GM18526 (cell line): ENCODE results near the gene KIF1A.

Experiments
- POLR2A ChIP-seq: IDR thresholded peaks from 3 replicates; pipeline ENCODE4 v1.6.1; 2011; ENCODE audit not compliant: insufficient read length; ENCODE audit errors: extremely low read depth

KIF1A gene

DNA sequence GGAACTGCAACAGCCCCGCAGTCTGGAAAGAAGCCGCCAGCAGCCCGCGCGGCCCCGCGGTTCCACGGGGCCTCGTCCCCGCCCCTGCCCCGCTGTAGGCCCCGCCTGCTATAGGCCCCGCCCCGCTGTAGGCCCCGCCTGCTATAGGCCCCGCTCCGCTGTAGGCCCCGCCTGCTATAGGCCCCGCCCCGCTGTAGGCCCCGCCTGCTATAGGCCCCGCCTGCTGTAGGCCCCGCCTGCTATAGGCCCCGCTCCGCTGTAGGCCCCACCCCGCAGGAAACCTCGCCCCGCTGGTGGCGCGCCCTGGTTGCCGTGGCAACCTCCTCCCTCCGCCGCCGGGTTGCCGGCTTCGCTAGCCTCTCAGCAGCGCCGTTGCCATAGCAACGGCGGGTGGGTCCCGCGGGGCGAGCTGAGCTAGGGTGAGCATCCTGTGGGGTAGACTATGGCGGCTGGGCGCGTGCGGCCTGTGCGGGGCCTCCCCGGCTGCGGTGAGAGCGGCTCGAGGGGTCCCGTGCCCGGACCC, 12.2 kb upstream of the KIF1A start:
- no peak for TF ChIP-seq POLR2A

DNA sequence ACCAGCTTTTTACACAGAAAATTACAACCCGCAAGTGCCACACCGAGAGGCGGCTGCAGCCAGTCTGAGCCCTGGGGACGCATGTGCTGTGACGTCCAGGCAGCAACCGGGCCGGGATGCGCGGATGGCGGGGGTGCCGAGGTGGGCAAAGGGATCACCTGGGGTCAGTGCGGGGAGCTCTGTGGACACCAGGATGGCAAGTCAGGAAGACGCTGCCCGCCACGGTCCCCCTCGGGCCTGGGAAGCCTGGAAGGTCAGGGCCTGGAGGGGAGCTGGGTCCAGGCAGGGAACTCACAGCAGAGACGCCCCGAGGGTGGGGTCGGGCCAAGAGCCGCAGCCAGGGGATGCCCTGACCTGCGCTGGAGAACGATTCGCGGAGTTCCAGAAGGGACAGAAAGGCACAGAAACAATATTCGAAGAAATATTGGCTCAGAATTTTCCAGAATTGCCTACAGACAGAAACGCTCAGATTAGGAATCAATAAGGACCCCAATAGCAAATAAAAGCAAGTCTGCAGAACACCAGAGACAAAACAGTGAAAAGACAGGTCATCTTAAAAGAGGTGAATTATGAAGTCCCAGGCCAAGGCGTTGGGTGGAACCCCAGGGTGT, 11.7 kb upstream of the KIF1A start:
- TF ChIP-seq POLR2A: no peak

DNA sequence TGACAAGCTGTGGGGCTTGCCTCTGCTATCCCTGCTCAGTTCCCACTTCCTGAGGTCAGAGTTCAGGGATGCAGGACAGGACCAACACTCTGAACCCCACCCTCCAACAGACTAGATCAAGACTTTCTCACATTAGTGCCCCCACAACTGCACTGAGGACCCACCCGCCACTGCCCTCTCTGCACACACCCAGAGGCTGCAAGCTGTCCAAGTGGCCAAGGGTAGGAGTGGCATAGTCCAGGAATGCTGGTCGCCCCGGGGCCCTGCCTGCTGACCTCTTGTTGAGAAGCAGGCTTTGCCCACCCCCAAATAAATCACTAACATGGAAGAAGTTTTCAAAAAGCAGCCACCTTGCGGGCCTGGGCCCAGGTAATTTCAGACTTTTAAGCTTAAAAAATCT, 5.5 kb upstream of the KIF1A start:
- no peak for TF ChIP-seq POLR2A

- no peak for TF ChIP-seq POLR2A
These were observed 3.7 kb upstream of the KIF1A start for GRCh38 chr2:240823449-240824336.

DNA sequence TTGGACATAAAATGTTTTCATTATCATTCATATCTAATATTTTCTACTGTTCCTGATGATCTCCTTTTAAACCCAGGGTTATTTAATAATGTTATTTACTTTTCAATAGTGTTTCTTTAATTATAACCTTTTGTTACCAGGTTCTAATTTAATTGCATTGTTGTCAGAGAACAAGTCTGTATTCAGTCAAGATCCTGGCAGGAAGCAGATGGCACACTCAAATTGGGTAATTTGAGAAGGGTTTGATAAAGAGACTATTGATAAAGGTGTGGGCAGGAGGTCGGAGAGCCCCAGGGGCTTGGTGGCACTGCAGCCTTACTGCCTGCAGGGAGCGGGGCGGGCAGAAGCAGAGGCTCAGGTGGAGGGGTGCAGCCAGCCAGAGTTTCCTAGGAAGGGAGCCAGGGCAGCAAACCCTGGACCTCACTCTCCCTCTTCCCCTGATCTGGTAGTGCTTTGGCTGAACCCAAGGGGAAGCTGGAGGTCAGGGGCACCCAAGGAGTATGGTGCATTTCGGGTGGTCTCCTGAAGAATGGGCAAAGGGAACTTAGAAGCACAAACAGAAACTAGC, 2.3 kb upstream of the KIF1A start:
- no peak for TF ChIP-seq POLR2A

DNA sequence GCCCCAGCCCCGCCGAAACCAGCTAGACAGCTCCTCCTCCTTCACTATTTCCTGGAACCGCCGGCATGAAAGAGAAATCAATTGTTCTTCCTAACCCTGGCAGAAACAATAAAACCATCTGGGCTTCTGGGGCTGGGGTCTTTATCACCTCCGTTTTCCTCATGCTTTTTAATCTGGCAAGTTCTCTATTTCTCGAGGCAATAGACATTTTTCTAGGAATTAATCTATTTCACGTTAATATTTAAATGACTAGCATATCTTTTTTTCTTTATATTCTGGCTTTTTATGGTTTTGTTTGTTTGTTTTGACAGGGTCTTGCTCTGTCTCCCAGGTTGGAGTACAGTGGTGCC, 1.4 kb upstream of the KIF1A start:
- no peak for TF ChIP-seq POLR2A

DNA sequence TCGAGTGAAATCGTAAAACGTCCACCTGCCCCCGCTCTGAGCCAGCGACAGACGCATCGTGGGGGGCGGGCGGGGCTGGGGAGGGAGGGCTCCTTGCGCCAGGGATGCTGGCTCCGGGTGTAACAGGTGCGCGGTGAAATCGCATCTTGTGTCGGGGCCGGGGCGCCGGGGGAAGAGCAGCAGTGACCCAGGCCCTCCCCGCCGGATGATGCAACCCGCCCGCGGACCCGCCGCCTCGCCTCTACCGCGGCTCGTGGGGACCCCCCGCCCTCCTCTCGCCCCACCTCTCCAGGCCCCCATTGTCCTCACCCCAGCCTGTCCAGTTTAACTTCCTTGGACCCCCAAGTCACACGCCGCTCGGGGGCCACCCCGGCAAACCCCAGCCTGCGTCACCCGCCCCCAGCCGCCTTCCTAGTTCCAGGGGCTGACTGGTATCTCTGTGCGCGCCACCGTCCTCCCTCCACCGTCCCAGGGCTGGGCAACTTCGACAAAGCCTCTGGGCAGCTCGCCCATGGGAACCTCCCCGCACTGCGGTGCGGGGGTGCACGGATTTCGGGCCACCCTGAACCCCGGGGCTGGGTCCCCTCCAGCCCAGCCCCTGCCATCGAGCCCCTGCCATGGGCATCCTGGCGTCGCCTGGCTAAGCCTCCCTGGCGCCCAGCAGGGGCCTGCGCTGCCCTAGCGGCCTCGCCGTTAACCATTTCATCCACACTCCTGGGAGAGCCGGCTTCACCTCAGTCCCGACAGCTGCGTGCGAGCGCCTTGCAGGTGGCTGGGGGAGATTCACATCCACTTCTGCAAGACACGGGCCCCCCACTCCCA, 799 bp upstream of the KIF1A start:
- TF ChIP-seq POLR2A: no peak

DNA sequence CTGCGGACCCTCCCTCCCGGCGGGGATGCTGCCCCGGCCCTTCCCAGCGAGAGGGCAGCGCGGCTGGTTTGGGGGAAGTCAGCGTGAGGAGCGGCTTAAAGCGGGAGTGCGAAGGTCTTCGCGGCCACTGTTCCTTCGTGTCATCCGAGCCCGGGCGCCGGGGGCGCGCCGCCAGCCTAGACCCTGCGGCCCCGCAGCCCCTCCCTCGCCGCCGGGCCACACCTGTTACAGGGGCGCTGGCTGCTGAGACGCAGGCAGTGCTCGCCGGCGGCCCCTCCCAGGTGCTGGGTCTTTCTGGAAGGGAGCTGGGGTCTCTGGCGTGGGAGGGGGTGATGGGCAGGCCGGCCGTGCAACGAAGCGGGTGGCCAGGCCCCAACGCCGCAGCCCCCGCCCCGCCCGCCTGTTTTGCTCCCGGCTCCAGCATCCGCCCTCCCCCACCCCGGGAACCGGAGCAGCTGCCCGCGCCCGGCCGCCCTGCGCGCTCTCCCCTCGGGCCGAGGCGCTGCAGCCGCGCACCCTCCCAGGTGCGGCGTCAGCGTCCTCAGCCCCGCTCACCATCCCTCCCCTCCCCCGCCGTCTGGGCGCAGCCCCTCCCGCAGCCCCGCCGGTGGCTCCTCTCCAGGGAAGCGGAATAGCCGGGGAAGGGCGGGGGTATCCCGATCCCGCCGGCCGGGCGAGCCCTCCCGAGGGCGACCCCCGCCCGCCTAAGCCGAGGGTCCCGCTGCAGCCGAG, 727 bp downstream of the KIF1A start:
- no peak for TF ChIP-seq POLR2A

- no peak for TF ChIP-seq POLR2A
These were observed 1.5 kb downstream of the KIF1A start for GRCh38 chr2:240818293-240819125.

GRCh38 chr2:240817496-240818292, 2.3 kb downstream of the KIF1A start:
- no peak for TF ChIP-seq POLR2A

GRCh38 chr2:240816584-240817495, 3.2 kb downstream of the KIF1A start:
- TF ChIP-seq POLR2A: no peak
